KMS-11 (cell line): ENCODE data around the gene CDH4.

Source experiments
- H2AFZ ChIP-seq: fragments of 200-600 bp; sonication (generic); 2 replicates; pipeline ENCODE4 v1.6.1; 2016; ENCODE audit warnings: antibody characterized with exemption, mixed run types, low read depth
- H3K27ac ChIP-seq: fragments of 200-600 bp; sonication (generic); 2 replicates; pipeline ENCODE4 v1.6.1; 2016; ENCODE audit warnings: mild to moderate bottlenecking, mixed run types
- H3K27me3 ChIP-seq: fragments of 200-600 bp; sonication (generic); 2 replicates; pipeline ENCODE4 v1.6.1; 2017; ENCODE audit warnings: mild to moderate bottlenecking, low read depth, mixed run types, moderate library complexity; ENCODE audit not compliant: insufficient read depth
- H3K36me3 ChIP-seq: fragments of 200-600 bp; sonication (generic); 2 replicates; pipeline ENCODE4 v1.6.1; 2017; ENCODE audit warnings: mild to moderate bottlenecking, mixed run types; ENCODE audit not compliant: insufficient read depth
- H3K4me1 ChIP-seq: fragments of 200-600 bp; sonication (generic); 2 replicates; pipeline ENCODE4 v1.6.1; 2016; ENCODE audit warnings: mild to moderate bottlenecking, low read depth, mixed run types; ENCODE audit not compliant: poor library complexity, severe bottlenecking
- H3K4me2 ChIP-seq: fragments of 200-600 bp; sonication (generic); 2 replicates; pipeline ENCODE4 v1.7.0; 2016; ENCODE audit warnings: mild to moderate bottlenecking, mixed run types
- H3K4me3 ChIP-seq: fragments of 200-600 bp; sonication (generic); IDR thresholded peaks from 2 replicates; pipeline ENCODE4 v1.6.1; 2017; ENCODE audit warnings: low read depth, low read length, mixed read lengths; ENCODE audit not compliant: insufficient read depth
- H3K79me2 ChIP-seq: fragments of 200-600 bp; sonication (generic); 2 replicates; pipeline ENCODE4 v1.6.1; 2016; ENCODE audit warnings: low read depth, mixed run types; ENCODE audit not compliant: insufficient read depth
- H3K9ac ChIP-seq: fragments of 200-600 bp; sonication (generic); 2 replicates; pipeline ENCODE4 v1.6.1; 2016; ENCODE audit warnings: mild to moderate bottlenecking, mixed run types
- H4K20me1 ChIP-seq: fragments of 200-600 bp; sonication (generic); 2 replicates; pipeline ENCODE4 v1.6.1; 2016; ENCODE audit warnings: mild to moderate bottlenecking, mixed run types; ENCODE audit not compliant: insufficient read depth
- TF ChIP-seq, protein P1 (sequence below): fragments of 200-600 bp; sonication (generic); conservative IDR thresholded peaks from 2 replicates; pipeline ENCODE4 v1.6.1; 2017; ENCODE audit warnings: low read depth, mild to moderate bottlenecking, antibody characterized with exemption, low read length, moderate library complexity, mixed read lengths

Gene CDH4

DNA sequence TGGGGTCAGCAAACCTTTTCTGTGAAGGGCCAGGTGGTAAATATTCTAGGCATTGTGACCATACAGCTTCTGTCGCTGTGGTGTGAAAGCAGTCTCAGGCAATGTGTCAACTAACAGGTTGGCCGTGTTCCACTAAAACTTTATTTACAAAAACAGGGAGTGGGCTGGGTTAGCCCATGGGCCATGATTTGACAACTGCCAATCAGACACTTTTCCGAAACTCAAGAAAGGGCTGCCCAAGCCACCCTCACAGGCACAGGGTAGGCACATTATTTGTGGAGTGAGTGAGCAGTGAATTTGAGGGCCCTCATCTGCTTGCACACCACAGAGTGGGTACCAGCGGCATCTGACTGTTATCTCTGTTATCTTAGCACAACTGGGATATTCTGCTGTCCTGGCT, 523.4 kb downstream of the CDH4 start:
- no peak overlapping the region for H3K4me3 ChIP-seq
- no peak overlapping the region for H3K9ac ChIP-seq
- TF ChIP-seq, protein P1, sequence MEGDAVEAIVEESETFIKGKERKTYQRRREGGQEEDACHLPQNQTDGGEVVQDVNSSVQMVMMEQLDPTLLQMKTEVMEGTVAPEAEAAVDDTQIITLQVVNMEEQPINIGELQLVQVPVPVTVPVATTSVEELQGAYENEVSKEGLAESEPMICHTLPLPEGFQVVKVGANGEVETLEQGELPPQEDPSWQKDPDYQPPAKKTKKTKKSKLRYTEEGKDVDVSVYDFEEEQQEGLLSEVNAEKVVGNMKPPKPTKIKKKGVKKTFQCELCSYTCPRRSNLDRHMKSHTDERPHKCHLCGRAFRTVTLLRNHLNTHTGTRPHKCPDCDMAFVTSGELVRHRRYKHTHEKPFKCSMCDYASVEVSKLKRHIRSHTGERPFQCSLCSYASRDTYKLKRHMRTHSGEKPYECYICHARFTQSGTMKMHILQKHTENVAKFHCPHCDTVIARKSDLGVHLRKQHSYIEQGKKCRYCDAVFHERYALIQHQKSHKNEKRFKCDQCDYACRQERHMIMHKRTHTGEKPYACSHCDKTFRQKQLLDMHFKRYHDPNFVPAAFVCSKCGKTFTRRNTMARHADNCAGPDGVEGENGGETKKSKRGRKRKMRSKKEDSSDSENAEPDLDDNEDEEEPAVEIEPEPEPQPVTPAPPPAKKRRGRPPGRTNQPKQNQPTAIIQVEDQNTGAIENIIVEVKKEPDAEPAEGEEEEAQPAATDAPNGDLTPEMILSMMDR: no peak
- H4K20me1 ChIP-seq: no peaks in the 10 kb centered on the region
- H3K4me2 ChIP-seq: no peak overlapping the region
- peaks cover 22% of the 10 kb centered on the region for H3K27me3 ChIP-seq
- H3K4me1 ChIP-seq: no peaks in the 10 kb centered on the region
- no peak overlapping the region for H3K27ac ChIP-seq
- H3K36me3 ChIP-seq: no peaks in the 10 kb centered on the region
- no peak overlapping the region for H2AFZ ChIP-seq
- H3K79me2 ChIP-seq: no peaks in the 10 kb centered on the region

DNA sequence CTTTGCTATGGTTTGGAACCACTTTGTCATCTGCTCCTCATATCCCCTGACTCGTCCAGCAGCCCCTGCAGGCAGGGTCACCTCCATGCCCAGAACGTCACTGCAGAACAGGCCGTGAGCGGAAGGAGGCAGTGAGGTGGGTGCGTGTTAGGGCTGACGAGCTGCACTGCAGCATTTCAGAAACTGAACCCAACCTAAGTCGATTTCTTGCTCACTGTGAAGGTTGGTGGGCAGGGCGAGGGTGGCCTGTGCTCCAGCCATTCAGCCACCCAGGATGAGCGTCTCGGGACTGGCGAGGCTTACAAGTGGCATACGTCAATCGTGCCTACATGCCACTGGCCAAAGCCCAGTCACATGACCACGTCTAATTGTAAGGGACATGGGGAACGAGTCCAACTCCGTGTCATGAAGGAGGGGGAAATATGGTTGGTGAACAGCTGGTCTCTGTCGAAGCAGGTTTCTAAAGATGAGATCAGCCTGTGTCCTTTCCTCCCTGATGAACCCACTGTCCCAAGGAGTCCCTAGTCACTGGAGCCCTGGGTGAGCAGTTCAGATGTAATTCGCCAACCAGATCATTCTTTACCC, 524.5 kb downstream of the CDH4 start:
- Histone ChIP-seq H4K20me1 (no peaks in the 10 kb centered on the region), H3K9ac (no peak overlapping the region), H3K27ac (no peak overlapping the region), H3K4me3 (no peak overlapping the region), H3K4me1 (no peaks in the 10 kb centered on the region), H3K79me2 (no peaks in the 10 kb centered on the region), H3K27me3 (peaks cover 28% of the 10 kb centered on the region), H3K36me3 (no peaks in the 10 kb centered on the region), H2AFZ (no peak overlapping the region), H3K4me2 (no peak overlapping the region)
- TF ChIP-seq, protein P1: no peak

DNA sequence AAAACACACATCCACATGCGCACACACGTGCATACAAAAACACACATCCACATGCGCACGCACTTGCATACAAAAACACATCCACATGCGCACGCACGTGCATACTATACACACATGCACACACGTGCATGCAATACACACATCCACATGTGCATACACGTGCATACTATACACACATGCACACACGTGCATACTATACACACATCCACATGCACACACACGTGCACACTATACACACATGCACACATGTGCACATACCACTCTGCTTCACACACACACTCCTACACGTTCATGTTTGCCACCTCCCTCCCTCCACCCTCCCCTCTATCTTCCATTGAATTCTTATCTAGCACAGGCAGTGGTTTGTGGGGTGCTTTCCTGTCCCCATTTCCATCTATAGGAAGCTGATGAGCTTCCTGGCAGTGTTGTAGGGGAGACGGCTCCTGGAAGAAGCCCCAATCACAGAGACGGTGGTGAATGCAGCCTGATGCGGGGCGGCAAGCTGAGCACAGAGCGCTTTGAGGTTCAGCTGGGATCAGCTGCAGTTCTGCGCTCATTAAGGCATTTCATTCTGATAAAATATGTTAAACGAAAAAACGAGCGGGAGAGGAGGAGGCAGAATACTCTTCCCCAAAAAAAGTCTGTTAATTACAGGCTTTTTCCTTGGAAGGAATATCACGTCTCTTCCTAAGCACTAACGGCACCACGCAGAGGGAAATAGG, 525.9 kb downstream of the CDH4 start:
- Histone ChIP-seq H3K27ac (no peak overlapping the region), H4K20me1 (no peaks in the 10 kb centered on the region), H3K4me1 (no peaks in the 10 kb centered on the region), H3K4me2 (no peak overlapping the region), H3K36me3 (no peaks in the 10 kb centered on the region), H3K79me2 (no peaks in the 10 kb centered on the region), H3K9ac (no peak overlapping the region), H3K4me3 (no peak overlapping the region), H3K27me3 (peaks cover 30% of the 10 kb centered on the region; the same call in 1 of the 2 replicates), H2AFZ (no peak overlapping the region)
- TF ChIP-seq, protein P1: no peak

DNA sequence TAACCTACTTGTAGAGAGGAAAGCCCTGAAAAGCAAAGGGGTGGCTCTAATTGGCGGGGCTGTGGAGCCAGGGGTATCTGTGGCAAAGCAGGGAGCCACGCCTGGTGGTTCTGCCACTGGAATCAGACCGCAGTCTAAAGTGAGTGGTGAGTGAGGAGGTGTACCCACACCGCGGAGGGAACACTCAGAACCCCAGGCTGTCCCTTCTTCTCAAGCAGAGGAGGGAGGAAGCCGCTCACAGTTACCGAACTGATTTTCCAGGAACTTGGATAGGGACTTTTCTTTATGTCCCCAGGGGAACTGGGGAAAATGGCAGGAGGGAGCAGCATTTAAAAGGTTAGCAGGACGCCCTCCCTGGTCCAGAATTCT, 526.4 kb downstream of the CDH4 start:
- Histone ChIP-seq H3K4me3 (no peak overlapping the region), H3K9ac (no peak overlapping the region), H3K36me3 (no peaks in the 10 kb centered on the region), H4K20me1 (no peaks in the 10 kb centered on the region), H3K4me1 (no peaks in the 10 kb centered on the region), H3K79me2 (no peaks in the 10 kb centered on the region), H2AFZ (no peak overlapping the region), H3K4me2 (no peak overlapping the region), H3K27me3 (peaks cover 34% of the 10 kb centered on the region; the same call in 1 of the 2 replicates), H3K27ac (no peak overlapping the region)
- TF ChIP-seq, protein P1: no peak
